Left renal pelvis (tissue), 4 donors: ENCODE data around the gene TAF11L7. TPM values are rescaled to one million over a fixed set of nuclear protein-coding genes. Genes with fewer than 3 reads are reported as not detected.
"Not testable (repeated sequence)": the region's sequence is repeated elsewhere in the genome, so short reads cannot be mapped to it uniquely, and the experiment has no call there.

Experiments used
- DNase-seq, 4 donors: peaks; one replicate each; pipeline ENCODE4 v3.0.0-alpha.2; 2013; ENCODE audit warnings: low read depth in 4 of 4, low spot score in 3 of 4
- polyA plus RNA-seq, 4 donors: library from polyadenylated mRNA; unstranded; fragments of 120-200 nt; gene quantifications; one replicate each; pipeline ENCODE4 v1.2.1, GENCODE V29; 2013; ENCODE audit not compliant: insufficient read length in 4 of 4

The TAF11L7 gene
- polyA plus RNA-seq = not detected

GRCh38 chr5:17585658-17586057 lies at the start of gene TAF11L7:
TAF11L7 (minus strand) TSS chr5:17585758.
- not testable (repeated sequence) for DNase-seq

DNA sequence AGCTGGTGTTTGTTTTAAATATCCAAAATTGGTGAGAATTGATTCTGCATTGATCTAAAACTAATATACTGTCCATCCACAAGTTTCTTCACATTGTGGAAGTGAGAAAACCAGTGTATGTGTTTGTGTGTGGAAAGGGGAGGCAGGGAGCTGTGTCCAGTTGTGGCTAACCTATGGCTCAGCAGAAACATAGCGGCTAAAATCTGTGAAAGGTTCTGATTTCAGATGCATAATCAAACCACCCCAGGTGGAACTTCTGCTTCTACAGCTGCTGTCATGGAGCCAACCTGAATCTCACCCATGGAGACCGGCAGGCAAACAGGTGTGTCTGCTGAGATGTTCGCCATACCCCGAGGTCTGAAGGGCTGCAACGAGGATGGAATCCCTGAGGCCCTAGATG lies 48.6 kb upstream of the TAF11L7 start, which contains the start of gene TAF11L14:
TAF11L14 (plus strand) TSS at position 301 of the 400 bp plus-strand sequence.
- DNase-seq = no peak

GRCh38 chr5:17631788-17632187 lies 46.2 kb upstream of the TAF11L7 start, which contains the start of gene TAF11L13:
TAF11L13 (plus strand) TSS chr5:17632088.
- not testable (repeated sequence) for DNase-seq

- no peak for DNase-seq
These were observed 40.1 kb upstream of the TAF11L7 start for GRCh38 chr5:17625686-17626085.

DNA sequence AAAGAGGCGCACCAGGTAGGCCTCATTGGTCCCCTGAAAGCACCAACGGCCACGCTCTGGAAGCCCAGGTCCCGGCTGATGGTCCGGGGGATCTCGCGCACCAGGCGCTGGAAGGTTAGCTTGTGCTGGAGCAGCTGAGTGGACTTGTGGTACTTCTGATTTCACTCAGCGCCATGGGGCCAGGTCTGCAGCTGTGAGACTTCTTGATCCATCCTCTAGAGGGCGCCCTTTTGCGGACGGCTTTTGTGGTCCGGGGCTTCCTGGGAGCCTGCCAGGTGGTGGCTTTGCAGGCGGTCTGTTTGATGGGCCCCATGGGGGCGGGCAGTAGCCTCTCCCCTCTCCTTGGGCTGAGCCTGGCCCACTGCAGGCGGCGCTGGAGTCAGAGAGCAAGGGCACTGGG lies 35.1 kb upstream of the TAF11L7 start:
- DNase-seq = no peak

DNA sequence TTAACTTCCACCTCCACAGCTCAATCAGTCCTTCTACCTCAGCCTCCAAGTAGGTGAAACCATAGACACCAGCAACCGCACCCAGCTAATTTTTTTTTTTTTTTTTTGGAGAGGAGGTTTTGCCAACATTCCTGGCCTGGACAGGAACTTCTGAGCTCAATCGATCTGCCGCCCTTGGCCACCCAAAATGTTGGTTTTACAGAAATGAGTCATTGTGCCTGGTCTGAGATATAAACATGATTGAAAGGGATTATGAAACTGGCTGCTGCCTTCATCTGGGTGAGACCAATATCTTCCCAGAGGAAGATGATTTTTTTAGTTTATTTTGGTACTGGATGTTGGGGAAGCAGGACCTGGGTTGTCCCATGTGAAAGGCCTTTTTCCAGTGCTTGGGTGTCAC lies 33.8 kb upstream of the TAF11L7 start:
- DNase-seq = no peak

DNA sequence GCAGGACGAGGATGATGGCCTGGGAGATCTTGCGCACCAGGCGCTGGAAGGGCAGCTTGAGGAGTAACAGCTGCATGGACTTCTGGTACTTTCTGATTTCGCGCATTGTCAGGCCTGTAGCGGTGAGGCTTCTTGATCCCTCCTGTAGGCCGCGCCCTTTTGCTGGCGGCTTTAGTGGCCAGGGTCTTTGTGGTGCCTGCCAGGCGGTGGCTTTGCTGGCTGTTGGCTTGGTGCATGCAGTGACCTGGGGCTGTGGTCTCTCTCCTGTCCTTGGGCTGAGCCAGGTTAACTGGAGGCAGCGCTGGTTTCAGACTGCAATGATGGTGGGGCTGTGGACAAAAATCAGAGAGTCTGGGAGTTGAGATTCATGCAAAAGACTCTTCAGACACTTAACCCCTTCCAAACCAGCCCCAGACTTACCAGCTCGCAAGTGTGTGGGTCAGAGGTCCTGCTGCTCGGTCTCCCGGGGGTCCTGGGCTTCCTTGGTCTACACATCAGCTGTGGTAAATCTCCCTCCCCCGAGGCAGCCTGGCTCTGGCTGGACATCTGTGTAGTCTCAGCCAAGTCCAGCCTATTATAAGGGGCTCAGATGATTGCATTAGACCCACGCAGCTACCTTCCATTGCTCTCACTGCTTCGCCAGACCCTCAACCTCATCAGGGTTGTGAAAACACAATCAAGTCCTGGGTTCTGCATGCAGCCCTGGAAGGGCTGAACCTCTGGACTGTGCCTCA lies 29.5 kb upstream of the TAF11L7 start:
- DNase-seq = no peak

GRCh38 chr5:17610092-17610491 lies 24.5 kb upstream of the TAF11L7 start, which contains the start of gene TAF11L12:
TAF11L12 (plus strand) TSS chr5:17610392.
- not testable (repeated sequence) for DNase-seq

DNA sequence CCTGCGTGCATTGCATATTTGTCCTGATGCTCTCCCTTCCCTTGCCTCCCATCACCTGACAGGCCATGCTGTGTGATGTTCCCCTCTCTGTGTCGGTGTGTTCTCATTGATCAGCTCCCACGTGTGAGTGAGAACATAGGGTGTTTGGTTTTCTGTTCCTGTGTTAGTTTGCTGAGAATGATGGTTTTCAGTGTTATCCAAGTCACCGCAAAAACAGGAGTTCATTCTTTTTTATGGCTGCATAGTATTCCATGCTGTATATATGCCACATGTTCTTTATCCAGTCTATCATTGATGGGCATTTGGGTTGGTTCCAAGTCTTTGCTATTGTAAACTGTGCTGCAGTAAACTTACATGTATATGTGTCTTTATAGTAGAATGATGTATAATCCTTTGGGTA lies 21.9 kb upstream of the TAF11L7 start:
- DNase-seq = not testable (repeated sequence)

DNA sequence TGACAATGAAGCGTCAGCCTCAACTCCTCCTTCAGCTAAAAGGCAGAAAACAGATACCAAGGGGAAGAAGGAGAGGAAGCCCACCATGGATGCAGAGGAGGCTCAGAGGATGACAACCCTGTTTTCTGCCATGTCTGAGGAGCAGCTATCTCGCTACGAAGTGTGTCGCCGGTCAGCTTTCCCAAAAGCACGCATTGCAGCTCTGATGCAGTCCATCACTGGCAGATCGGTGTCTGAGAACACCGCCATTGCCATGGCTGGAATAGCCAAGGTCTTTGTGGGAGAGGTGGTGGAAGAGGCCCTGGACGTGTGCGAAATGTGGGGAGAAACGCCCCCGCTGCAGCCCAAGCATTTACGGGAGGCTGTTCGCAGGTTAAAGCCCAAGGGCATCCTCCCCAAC lies 19.4 kb upstream of the TAF11L7 start:
- DNase-seq = no peak

- not testable (repeated sequence) for DNase-seq
These were observed 18.3 kb upstream of the TAF11L7 start, which contains the start of gene TAF11L11 for GRCh38 chr5:17603880-17604279. TAF11L11 (plus strand) TSS chr5:17604183.

DNA sequence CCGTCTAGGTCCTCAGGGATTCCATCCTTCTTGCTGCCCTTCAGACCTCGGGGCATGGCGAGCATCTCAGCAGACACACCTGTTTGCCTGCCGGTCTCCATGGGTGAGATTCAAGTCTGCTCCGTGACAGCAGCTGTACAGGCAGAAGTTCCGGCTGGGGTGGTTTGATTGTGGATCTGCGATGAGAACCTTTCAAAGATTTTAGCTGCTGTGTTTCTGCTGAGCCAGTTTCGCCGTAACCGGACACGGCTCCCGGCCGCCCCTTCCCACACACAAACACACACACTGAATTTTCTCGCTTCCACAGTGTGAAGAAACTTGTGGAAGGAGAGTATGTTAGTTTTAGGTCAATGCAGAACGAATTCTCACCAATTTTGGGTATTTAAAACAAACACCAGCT lies 12.2 kb upstream of the TAF11L7 start, which contains the start of gene TAF11L10:
TAF11L10 (minus strand) TSS at position 101 of the 400 bp plus-strand sequence.
- DNase-seq = not testable (repeated sequence)

DNA sequence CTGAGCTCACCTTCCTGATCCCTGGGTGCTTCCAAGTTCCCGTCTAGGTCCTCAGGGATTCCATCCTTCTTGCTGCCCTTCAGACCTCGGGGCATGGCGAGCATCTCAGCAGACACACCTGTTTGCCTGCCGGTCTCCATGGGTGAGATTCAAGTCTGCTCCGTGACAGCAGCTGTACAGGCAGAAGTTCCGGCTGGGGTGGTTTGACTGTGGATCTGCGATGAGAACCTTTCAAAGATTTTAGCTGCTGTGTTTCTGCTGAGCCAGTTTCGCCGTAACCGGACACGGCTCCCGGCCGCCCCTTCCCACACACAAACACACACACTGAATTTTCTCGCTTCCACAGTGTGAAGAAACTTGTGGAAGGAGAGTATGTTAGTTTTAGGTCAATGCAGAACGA lies 8.7 kb upstream of the TAF11L7 start, which contains the start of gene TAF11L9:
TAF11L9 (minus strand) TSS at position 140 of the 400 bp plus-strand sequence.
- not testable (repeated sequence) for DNase-seq

DNA sequence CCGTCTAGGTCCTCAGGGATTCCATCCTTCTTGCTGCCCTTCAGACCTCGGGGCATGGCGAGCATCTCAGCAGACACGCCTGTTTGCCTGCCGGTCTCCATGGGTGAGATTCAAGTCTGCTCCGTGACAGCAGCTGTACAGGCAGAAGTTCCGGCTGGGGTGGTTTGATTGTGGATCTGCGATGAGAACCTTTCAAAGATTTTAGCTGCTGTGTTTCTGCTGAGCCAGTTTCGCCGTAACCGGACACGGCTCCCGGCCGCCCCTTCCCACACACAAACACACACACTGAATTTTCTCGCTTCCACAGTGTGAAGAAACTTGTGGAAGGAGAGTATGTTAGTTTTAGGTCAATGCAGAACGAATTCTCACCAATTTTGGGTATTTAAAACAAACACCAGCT lies 5.3 kb upstream of the TAF11L7 start, which contains the start of gene TAF11L8:
TAF11L8 (minus strand) TSS at position 101 of the 400 bp plus-strand sequence.
- DNase-seq = not testable (repeated sequence)

Other genes starting within 250 kb of the TAF11L7 start
- not detected for gene TAF11L2, start 87.5 kb downstream of the TAF11L7 start, polyA plus RNA-seq
- gene TAF11L3, start 67.4 kb downstream of the TAF11L7 start, polyA plus RNA-seq = not detected
- gene TAF11L4, start 64.0 kb downstream of the TAF11L7 start, polyA plus RNA-seq = not detected
- gene TAF11L5, start 60.5 kb downstream of the TAF11L7 start, polyA plus RNA-seq = not detected
- not detected for gene TAF11L6, start 57.1 kb downstream of the TAF11L7 start, polyA plus RNA-seq
- not detected for gene TAF11L8, start 5.2 kb upstream of the TAF11L7 start, polyA plus RNA-seq
- not detected for gene TAF11L9, start 8.6 kb upstream of the TAF11L7 start, polyA plus RNA-seq
- gene TAF11L10, start 12.1 kb upstream of the TAF11L7 start, polyA plus RNA-seq = not detected
- not detected for gene TAF11L11, start 18.4 kb upstream of the TAF11L7 start, polyA plus RNA-seq
- not detected for gene TAF11L12, start 24.6 kb upstream of the TAF11L7 start, polyA plus RNA-seq
- not detected for gene TAF11L13, start 46.3 kb upstream of the TAF11L7 start, polyA plus RNA-seq
- not detected for gene TAF11L14, start 48.7 kb upstream of the TAF11L7 start, polyA plus RNA-seq